Stimulated activated memory B cell treated with anti-CD40 and anti-IgM and Interleukin-4, amounts not matched to agents 10 μg/mL and 1 μg/mL and 100 μg/mL, for 72 hours (primary cell): ENCODE data around the gene LYRM1.
"Not testable (repeated sequence)": the region's sequence is repeated elsewhere in the genome, so short reads cannot be mapped to it uniquely, and the experiment has no call there.

ENCODE experiments used
- ATAC-seq: fragments of 150-1000 bp; cut with Tn5 transposase; 2 replicates; pipeline ENCODE4 v1.10.0; 2021
- H3K27ac Mint-ChIP-seq: one replicate; pipeline ENCODE4 v1.8.0; 2022; ENCODE audit warnings: mild to moderate bottlenecking, mixed read lengths
- H3K27me3 Mint-ChIP-seq: one replicate; pipeline ENCODE4 v1.8.0; 2022; ENCODE audit warnings: mixed read lengths
- H3K36me3 Mint-ChIP-seq: one replicate; pipeline ENCODE4 v1.8.0; 2022; ENCODE audit warnings: mixed read lengths
- H3K4me1 Mint-ChIP-seq: one replicate; pipeline ENCODE4 v1.8.0; 2022; ENCODE audit warnings: mixed read lengths
- H3K4me3 Mint-ChIP-seq: one replicate; pipeline ENCODE4 v1.8.0; 2022; ENCODE audit warnings: mild to moderate bottlenecking, moderate library complexity, mixed read lengths
- H3K9me3 Mint-ChIP-seq: one replicate; pipeline ENCODE4 v1.8.0; 2022; ENCODE audit warnings: mixed read lengths

Gene LYRM1

GRCh38 chr16:20929676-20930364, 29.2 kb downstream of the LYRM1 start:
- H3K27ac Mint-ChIP-seq, H3K9me3 Mint-ChIP-seq, ATAC-seq, H3K27me3 Mint-ChIP-seq, H3K4me3 Mint-ChIP-seq, H3K4me1 Mint-ChIP-seq: not testable (repeated sequence)
- H3K36me3 Mint-ChIP-seq, result peaks cover 19% of the 10 kb centered on the region

- H3K4me3 Mint-ChIP-seq, result no peak overlapping the region
- no peaks in the 10 kb centered on the region for H3K4me1 Mint-ChIP-seq
- no peaks in the 10 kb centered on the region for H3K27me3 Mint-ChIP-seq
- no peaks in the 10 kb centered on the region for H3K9me3 Mint-ChIP-seq
- H3K27ac Mint-ChIP-seq, result no peak overlapping the region
- no peak for ATAC-seq
- peaks cover 16% of the 10 kb centered on the region for H3K36me3 Mint-ChIP-seq
These were observed 29.8 kb downstream of the LYRM1 start for GRCh38 chr16:20930365-20930690.

GRCh38 chr16:20931066-20931600, 30.6 kb downstream of the LYRM1 start:
- Mint-ChIP-seq H3K27ac (no peak overlapping the region), H3K4me3 (no peak overlapping the region), H3K4me1 (no peaks in the 10 kb centered on the region), H3K27me3 (no peaks in the 10 kb centered on the region), H3K36me3 (peaks cover 10% of the 10 kb centered on the region), H3K9me3 (no peaks in the 10 kb centered on the region)
- ATAC-seq, result no peak

DNA sequence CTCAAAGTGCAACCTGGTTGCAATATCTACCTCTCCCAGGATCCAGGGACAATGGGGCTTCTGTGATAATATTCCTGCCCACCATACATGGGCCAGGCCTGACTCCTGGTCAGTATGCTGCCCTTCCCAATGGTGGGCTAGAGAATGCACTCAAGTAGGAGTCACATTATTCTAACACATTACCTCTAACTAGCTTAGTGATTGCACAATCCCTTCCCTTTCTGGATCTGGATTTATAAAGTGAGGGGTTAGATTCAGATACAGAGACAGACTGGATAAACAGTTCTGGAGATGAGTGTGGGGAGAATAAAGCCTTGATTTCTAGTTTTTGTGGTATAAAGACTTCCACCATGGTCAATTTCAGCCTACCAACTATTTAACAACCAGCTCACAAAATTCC, 33.0 kb downstream of the LYRM1 start:
- Mint-ChIP-seq H3K27me3 (no peaks in the 10 kb centered on the region), H3K9me3 (no peaks in the 10 kb centered on the region), H3K27ac (no peak overlapping the region), H3K4me1 (no peaks in the 10 kb centered on the region), H3K36me3 (no peaks in the 10 kb centered on the region), H3K4me3 (no peak overlapping the region)
- no peak for ATAC-seq

- no peaks in the 10 kb centered on the region for H3K4me1 Mint-ChIP-seq
- no peak for ATAC-seq
- H3K27ac Mint-ChIP-seq, result no peak overlapping the region
These were observed 37.2 kb downstream of the LYRM1 start for GRCh38 chr16:20937736-20938135.

GRCh38 chr16:20938426-20938825, 37.9 kb downstream of the LYRM1 start:
- Mint-ChIP-seq H3K36me3 (no peaks in the 10 kb centered on the region), H3K4me3 (no peak overlapping the region), H3K27ac (no peak overlapping the region), H3K9me3 (no peaks in the 10 kb centered on the region), H3K4me1 (no peaks in the 10 kb centered on the region), H3K27me3 (no peaks in the 10 kb centered on the region)
- ATAC-seq, result no peak

More at GRCh38 chr16:20937736-20938135, 37.2 kb downstream of the LYRM1 start:
- H3K27me3 Mint-ChIP-seq, result no peaks in the 10 kb centered on the region
- no peaks in the 10 kb centered on the region for H3K9me3 Mint-ChIP-seq
- H3K4me3 Mint-ChIP-seq, result no peak overlapping the region
- H3K36me3 Mint-ChIP-seq, result no peaks in the 10 kb centered on the region

DNA sequence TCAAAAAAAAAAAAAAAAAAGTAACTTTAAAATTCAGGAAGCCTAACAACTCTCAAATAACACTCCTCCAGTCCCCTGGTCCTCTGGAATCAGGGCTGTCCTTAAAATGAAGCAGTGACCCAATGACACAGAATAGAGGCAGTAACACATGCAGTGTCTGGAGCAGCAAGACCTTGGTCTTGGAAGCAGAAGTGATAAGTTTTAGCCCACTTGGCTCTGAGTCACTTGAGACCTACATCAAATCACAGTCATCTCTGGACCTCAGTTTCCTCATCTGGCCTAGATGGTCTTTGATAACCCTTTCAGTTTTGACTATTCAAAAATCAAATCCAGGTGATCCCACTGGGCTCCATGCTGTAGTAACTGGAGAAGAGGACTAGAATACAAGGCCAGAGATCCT, 39.0 kb downstream of the LYRM1 start:
- Mint-ChIP-seq H3K9me3 (no peaks in the 10 kb centered on the region), H3K27me3 (no peaks in the 10 kb centered on the region), H3K4me1 (peaks cover 2% of the 10 kb centered on the region), H3K27ac (no peak overlapping the region), H3K4me3 (no peak overlapping the region), H3K36me3 (no peaks in the 10 kb centered on the region)
- ATAC-seq, result no peak

GRCh38 chr16:20940871-20941635, 40.5 kb downstream of the LYRM1 start:
- H3K36me3 Mint-ChIP-seq, result no peaks in the 10 kb centered on the region
- no peaks in the 10 kb centered on the region for H3K9me3 Mint-ChIP-seq
- H3K27ac Mint-ChIP-seq, result no peak overlapping the region
- peaks cover 8% of the 10 kb centered on the region for H3K4me1 Mint-ChIP-seq
- no peak overlapping the region for H3K4me3 Mint-ChIP-seq
- no peak for ATAC-seq
- no peaks in the 10 kb centered on the region for H3K27me3 Mint-ChIP-seq

DNA sequence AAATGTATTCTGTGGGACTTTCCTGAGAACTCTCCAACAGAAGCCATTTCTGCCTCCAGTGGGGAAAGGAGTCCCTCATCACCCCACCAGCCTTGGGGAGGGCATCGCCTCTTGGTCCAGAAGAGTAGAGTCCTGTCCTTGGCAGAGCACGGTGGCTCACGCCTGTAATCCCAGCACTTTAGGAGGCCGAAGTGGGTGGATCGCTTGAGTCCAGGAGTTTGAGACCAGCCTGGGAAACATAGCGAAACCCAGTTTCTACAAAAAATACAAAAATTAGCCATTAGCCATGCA, 41.0 kb downstream of the LYRM1 start:
- no peaks in the 10 kb centered on the region for H3K9me3 Mint-ChIP-seq
- no peak overlapping the region for H3K27ac Mint-ChIP-seq
- no peak overlapping the region for H3K4me3 Mint-ChIP-seq

GRCh38 chr16:20942256-20942655, 41.7 kb downstream of the LYRM1 start:
- no peak overlapping the region for H3K4me3 Mint-ChIP-seq
- no peak for ATAC-seq
- no peaks in the 10 kb centered on the region for H3K36me3 Mint-ChIP-seq
- peaks cover 8% of the 10 kb centered on the region for H3K4me1 Mint-ChIP-seq
- no peaks in the 10 kb centered on the region for H3K9me3 Mint-ChIP-seq
- H3K27ac Mint-ChIP-seq, result no peak overlapping the region
- no peaks in the 10 kb centered on the region for H3K27me3 Mint-ChIP-seq

More for the DNA sequence above, 41.0 kb downstream of the LYRM1 start:
- peaks cover 8% of the 10 kb centered on the region for H3K4me1 Mint-ChIP-seq
- no peak for ATAC-seq
- H3K36me3 Mint-ChIP-seq, result no peaks in the 10 kb centered on the region
- H3K27me3 Mint-ChIP-seq, result no peaks in the 10 kb centered on the region

DNA sequence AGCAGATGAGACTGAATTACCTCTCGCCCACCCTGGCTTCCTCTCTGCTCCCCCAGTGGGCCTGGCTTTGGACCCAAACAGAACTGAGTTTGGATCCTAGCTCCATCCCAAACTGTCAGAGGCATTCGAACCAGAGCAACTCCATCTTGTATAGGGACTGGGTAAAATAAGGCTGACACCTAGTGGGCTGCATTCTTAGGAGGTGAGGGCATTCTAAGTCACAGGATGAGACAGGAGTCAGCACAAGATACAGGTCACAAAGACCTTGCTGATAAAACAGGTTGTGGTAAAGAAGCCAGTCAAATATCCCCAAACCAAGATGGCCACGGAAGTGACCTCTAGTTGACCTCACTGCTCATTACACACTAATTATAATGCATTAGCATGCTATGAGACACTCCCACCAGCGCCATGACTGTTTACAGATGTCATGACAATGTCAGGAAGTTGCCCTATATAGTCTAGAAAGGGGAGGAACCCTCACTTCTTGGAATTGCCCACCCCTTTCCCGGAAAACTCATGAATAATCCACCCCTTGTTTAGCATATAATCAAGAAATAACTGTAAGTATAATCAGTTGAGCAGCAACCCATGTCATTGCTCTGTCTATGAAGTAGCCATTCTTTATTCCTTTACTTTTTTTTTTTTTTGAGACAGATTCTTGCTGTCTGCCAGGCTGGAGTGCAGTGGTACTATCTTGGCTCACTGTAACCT, 44.4 kb downstream of the LYRM1 start:
- no peaks in the 10 kb centered on the region for H3K27me3 Mint-ChIP-seq
- no peaks in the 10 kb centered on the region for H3K9me3 Mint-ChIP-seq
- ATAC-seq, result no peak
- no peak overlapping the region for H3K4me3 Mint-ChIP-seq
- H3K4me1 Mint-ChIP-seq, result peaks cover 8% of the 10 kb centered on the region
- no peaks in the 10 kb centered on the region for H3K36me3 Mint-ChIP-seq
- no peak overlapping the region for H3K27ac Mint-ChIP-seq

- not testable (repeated sequence) for H3K27ac Mint-ChIP-seq, H3K36me3 Mint-ChIP-seq, H3K4me3 Mint-ChIP-seq, H3K27me3 Mint-ChIP-seq, ATAC-seq, H3K4me1 Mint-ChIP-seq, H3K9me3 Mint-ChIP-seq
These were observed 45.0 kb downstream of the LYRM1 start for GRCh38 chr16:20945575-20945875.

DNA sequence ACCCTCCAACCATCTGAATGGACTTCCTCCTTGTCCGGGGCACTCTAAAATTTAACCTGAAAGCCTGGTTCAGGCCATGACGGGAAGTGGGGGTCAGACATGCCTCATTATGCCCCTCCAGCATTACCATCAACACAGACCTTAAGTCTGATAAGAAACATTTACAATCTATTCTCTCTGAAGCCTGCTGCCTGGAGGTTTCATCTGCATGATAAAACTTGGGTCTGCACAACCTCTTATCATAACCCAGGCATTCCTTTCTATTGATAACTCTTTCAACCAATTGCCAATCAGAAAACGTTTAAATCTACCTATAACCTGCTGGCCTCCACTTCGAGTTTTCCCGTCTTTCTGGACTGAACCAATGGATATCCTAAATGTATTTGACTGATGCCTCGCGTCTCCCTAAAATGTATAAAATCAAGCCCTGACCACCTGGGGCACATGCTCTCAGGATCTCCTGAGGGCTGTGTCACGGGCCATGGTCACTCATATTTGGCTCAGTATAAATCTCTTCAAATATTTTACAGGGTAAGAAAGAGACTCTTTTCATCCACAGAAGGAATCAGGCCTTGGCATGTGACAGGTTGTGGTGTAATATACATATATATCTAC, 45.6 kb downstream of the LYRM1 start:
- Mint-ChIP-seq H3K4me3 (no peak overlapping the region), H3K27me3 (no peaks in the 10 kb centered on the region), H3K9me3 (no peaks in the 10 kb centered on the region), H3K4me1 (peaks cover 8% of the 10 kb centered on the region), H3K36me3 (no peaks in the 10 kb centered on the region), H3K27ac (no peak overlapping the region)
- no peak for ATAC-seq

- H3K36me3 Mint-ChIP-seq, result no peaks in the 10 kb centered on the region
- H3K4me1 Mint-ChIP-seq, result peaks cover 8% of the 10 kb centered on the region
- H3K4me3 Mint-ChIP-seq, result no peak overlapping the region
- no peaks in the 10 kb centered on the region for H3K27me3 Mint-ChIP-seq
- no peaks in the 10 kb centered on the region for H3K9me3 Mint-ChIP-seq
- ATAC-seq, result no peak
- no peak overlapping the region for H3K27ac Mint-ChIP-seq
These were observed 47.9 kb downstream of the LYRM1 start for GRCh38 chr16:20948444-20948843.

DNA sequence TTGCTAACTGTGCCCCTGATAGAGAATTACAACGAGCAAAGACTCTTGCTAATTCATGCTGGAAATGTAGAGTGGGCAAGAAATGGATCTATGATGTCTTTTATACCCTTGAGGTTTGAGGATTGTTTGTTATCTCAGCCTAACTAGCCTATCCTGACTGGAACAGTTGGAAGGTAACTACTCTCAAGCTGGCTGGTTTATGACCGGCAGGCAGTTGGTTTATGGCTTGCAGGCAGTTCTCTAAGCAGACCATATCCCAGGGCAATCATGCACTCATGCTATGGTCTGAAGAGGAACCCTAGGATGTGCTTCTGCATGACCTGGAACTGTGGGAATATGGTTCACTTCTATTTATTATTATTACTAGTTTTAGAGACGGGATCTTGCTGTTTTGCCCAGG, 49.1 kb downstream of the LYRM1 start:
- Mint-ChIP-seq H3K4me1 (peaks cover 5% of the 10 kb centered on the region), H3K27me3 (no peaks in the 10 kb centered on the region), H3K9me3 (no peaks in the 10 kb centered on the region), H3K4me3 (no peak overlapping the region), H3K36me3 (no peaks in the 10 kb centered on the region), H3K27ac (no peak overlapping the region)
- ATAC-seq, result no peak
